ENCODE results near the gene SLC25A22.

SLC25A22 gene

DNA sequence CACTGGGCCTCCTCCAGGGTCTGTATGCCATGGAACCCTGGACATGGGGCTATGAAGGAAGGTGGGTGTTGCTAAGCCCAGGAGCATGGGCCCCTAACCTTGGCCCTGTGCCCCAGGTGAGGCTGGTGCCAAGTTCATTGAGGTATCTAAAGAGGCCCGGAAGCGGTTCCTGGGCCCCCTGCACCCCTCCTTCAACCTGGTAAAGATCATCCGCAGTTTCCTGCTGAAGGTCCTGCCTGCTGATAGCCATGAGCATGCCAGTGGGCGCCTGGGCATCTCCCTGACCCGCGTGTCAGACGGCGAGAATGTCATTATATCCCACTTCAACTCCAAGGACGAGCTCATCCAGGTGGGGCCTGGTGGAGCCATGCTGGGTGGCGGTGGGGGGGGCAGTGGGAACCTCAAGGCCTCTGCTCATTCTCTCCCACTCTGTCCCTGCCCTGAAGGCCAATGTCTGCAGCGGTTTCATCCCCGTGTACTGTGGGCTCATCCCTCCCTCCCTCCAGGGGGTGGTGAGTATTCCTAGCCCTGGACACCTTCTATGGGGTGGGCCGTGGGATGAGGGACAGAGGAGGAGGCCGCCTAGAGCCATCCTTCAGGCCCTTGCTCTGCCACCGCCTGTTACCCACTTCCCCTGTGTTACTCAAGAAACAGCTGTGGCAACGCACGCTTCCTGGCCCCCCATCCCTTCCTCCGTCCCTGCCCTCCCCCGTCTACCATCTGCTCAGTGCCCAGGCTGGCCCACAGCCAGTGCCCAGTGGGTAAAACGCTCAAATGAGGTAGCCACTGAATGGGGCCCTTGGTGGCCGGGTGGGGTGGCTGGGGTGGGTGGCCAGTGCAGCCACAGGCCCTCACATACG, 23.7 kb upstream of the SLC25A22 start:
- no peak for DNase-seq (ENCODE audit: low read depth)

DNA sequence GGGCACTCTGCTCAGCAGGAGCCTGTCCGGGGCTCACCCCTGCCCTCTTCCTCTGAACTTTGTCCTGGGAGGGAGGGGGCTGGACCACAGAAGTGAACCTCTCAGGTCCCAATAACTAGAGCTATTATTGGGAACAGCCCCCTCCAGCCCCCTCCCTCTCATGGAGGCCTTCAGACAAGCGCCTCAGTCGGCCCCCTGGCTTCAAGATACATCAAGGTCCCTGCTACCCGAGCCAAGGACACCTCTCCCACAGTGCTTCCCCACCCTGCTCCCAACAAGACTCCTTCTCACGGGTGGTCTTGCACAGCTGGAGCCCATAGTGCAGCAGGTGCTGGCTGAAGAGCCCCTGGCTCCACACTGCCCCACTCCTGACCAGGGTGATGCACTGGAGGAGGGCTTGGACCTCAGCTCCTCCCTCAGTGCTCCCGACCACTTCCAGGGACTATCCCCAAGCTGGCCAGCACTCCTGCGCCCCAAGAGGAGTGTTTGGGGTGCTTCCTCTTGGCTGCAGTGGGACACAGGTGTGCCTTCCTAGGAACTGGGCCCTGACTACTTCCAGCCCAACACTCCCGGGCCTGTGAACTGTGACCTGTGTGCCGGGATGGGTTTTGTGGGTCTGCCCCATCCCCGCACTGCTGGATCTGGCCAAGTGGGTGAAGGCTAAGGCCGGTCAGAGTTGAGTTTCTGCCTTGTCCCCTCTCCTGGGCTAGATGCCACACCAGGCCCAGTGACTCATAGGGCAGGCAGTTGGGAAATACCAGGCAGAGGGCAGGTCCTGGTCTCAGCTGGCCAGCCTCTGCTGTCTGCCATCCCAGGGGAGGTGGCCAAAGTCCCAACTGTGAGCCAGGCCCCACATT, 22.8 kb upstream of the SLC25A22 start:
- no peak for DNase-seq (ENCODE audit: low read depth)

DNA sequence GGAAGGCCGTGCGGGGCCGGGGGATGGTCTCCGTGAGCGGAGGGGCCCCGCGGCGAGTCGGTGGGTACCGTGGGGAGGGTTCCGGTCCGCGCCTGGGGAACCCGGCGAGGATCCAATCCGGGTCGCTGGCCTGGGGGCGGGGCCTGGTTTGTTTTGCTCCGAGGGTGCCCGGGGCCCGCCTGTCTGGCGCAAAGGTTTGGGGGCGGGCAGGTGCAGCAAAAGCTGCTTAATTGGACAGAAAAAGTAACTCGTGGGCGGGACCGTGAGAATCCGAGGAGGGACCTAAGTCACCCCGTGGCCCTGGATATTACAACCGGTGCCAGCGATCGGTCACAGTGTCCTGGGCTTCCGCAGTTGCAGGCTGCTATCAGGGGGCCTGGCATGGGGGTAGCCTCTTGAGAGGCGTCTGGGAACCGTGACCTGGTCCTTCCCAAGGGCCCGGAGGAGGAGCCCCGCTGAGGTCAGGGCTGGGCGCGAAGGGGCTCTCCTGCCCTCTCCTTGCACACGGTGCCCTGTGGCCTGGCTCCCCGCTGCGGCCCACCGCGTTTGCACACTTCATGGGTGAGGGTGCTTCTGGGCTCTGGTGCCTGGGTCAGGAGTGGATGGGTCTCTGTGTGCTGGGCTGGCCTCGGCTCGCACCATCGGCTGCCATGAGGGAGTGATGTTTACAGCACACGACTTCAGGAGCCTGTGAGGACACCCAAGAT, 22.0 kb upstream of the SLC25A22 start:
- DNase-seq (ENCODE audit: low read depth) = peak; percentile 89

GRCh38 chr11:819129-819931, 21.2 kb upstream of the SLC25A22 start:
- peak; percentile 88 for DNase-seq (ENCODE audit: low read depth)

DNA sequence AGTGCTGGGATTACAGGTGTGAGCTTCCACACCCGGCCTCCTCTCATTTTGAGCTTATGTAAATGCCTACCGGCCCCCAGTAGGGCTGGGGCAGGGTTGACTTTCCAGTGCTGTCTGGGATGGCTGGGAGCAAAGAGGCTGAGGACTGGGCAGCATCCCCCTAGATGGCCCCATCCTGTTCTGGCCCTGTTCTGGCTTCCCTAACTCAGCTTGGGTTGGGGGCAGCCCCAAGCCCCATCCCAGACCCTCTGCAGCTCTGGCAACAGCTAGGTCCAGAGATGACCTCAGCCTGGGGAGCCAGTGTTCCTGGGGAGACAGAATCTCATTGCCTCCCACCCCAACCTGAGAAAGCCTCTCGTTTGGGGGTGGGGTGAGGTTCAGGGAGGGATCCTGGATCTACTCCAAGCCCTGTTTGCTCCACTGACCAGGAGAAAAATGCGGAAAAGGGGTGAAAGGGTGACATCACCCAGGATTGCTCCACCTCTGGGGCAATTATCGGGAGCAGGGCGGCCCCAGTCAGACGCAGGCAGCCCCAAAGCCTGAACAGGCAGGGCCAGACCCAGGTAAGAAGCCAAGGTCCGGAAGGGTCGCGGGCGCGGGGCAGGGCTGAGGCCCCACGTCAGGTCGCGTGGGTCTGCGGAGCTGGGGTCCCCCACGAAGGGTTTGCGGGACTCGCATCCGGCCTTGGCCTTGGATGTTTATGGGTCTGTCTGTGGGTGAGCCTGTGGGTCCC, 20.5 kb upstream of the SLC25A22 start, which contains the start of gene PNPLA2:
Gene PNPLA2, plus strand, starts transcription at position 519 of the 733 bp plus-strand sequence. CDS start 805 bp downstream, outside the sequence.
- no peak for DNase-seq (ENCODE audit: low read depth)

DNA sequence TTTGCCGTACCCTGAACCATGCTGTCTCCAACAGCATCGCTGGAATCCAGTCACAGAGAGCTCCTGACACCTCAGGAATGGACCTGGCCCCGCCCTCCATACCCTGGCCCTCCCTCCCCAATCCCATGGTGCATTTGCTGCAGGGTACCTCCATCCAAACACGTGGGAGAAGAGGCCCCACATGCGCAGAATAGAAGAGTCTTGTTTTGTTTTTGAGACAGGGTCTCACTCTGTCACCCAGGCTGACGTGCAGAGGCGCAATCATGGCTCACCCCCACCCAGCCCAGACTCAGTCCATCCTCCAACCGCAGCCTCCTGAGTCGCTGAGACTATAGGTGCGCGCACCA, 18.3 kb upstream of the SLC25A22 start:
- no peak for DNase-seq (ENCODE audit: low read depth)

DNA sequence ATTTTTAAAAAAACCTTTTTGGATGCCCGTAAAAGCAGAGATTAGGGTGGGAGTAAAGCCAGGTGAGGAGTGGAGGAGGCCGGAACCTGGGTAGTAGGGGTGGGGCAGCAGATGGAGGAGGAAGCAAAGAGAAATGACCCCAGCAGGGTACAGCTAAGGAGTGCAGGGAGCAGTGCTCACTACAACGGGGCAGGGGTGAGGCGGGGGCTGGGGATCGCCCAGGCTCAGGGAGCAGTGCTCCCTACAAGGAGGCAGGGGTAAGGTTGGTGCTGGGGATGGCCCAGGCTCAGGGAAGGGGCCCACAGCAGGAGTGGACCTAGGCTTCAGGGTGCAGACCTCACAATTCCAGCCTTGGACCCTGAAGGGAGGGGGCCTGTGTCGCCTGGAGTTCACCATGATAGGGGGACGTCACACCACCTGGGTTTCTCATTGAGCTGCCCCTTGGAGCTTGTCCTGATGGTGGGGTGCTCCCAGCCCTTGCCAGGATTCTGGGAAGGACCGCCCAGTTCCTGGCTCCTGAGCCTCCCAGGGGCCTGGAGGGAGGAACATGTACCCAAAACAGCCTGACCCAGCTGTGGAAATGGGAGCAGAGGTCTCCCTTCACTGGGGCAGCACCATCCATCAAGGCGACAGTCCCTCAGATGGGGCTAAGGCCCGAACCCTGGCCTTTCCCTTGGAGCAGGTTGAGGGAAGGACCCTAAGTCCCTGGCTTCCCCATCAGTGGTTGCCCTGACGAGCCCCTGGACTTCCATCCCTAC, 17.8 kb upstream of the SLC25A22 start:
- no peak for DNase-seq (ENCODE audit: low read depth)

DNA sequence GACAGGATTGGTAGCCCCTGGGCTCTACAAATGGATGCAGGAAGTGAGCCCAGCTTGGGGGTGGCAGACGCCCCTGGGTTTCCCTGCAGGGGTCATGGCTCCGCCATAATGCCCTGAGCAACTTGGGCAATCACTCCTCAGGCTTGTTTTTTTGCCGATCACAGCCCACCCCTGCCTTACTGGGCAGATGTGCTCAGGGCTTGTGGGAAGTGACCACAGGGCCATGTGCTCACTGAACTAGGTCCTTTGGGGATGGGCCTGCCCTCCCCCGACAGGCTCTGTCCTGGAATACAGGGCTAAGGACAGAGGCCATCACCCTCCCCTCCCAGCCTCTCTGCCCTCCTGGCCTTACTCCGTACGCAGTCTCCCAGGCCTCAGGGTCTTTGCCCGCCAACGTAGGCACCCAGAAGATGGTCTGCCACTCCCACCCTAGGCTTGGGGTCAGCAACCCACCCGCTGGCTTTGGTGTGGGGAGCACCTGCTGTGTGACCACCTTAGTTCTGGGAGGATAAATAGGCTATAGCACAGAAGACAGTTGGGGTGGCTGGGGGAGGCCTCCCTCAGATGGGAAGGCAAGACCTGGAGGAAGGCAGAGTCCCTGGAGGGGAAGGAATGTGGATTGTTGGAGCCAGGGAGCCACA, 15.5 kb upstream of the SLC25A22 start:
- DNase-seq (ENCODE audit: low read depth) = no peak

GRCh38 chr11:813072-813455, 15.0 kb upstream of the SLC25A22 start:
- no peak for DNase-seq (ENCODE audit: low read depth)

DNA sequence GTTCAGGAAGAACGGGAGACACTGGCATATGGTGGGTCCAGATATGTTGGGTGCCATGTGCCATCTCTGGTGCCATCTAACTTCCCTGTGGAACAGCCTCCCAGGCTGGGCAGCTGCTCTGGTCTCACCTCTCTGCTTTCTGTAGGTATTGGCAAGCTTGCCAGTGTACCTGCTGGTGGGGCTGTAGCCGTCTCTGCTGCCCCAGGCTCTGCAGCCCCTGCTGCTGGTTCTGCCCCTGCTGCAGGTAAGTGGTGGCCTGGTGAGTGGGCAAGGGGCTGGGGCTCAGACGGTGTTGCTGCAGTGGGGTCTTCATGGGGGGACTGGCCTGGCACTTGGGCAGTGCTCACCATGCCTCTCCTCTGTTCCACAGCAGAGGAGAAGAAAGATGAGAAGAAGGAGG, 14.3 kb upstream of the SLC25A22 start:
- DNase-seq (ENCODE audit: low read depth) = no peak

- DNase-seq (ENCODE audit: low read depth) = no peak
Measured at GRCh38 chr11:811446-812245, 13.6 kb upstream of the SLC25A22 start.

DNA sequence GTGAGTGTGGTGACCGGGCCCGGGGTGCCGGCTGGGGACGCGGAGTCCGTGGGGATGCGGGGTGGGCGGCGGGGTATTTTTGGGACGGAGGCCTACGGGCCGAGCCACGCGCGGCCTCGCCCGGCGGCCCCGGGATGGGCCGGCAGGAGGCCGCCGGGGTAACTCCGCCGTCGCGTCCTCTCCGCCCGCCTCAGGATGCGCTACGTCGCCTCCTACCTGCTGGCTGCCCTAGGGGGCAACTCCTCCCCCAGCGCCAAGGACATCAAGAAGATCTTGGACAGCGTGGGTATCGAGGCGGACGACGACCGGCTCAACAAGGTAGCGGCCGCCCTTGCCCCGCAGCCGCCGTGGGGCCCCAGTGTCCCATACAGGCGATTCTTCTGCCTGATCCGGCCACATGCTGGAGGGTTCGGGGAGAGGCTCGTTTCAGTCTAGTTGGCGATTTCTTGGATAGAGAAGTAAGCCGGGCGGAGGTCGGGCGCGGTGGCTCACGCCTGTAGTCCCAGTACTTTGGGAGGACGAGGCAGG, 12.0 kb upstream of the SLC25A22 start:
- no peak for DNase-seq (ENCODE audit: low read depth)

- peak; percentile 97 for DNase-seq (ENCODE audit: low read depth)
Measured at GRCh38 chr11:809287-810039, 11.4 kb upstream of the SLC25A22 start, which contains the start of gene RPLP2. Gene RPLP2 (plus strand): TSS chr11:809967. CDS start chr11:810235, 268 bp downstream.

DNA sequence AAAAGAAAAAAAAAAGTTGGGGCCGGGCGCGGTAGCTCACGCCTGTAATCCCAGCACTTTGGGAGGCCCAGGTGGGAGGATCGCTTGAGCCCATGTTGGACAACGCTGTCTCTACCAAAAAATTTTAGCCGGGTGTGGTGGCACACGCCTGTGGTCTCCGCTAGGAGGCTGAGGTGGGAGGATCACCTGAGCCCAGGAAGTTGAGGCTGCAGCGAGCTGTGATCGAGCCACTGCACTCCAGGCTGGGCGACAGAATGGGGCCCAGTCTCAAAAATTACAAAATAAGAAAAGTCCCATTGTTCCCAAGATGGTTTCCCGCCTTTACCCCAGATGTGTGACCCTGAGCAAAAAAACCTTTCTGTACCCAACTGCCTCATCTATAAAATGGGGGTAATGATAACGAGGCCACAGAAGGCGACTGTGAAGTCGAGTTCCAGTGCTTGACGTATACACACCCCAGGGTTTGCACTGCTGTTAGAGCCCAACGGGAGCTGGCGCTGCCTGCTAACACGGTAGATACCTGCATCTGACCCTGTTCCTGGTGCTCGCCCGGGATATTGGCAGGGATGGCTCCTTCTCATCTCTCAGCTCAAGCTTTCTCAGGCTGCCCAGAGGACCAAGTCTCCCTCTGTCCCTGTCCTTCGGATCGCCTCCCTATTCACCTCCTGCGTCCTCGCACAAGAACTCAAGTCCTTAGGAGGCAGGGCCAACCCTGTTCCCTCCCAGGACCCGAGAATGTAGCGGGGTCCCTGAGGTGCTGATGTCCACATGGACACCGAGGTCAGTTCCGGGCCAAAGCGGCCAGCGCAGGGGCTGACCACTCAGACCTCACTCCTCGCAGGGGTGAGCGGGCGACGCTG, 10.6 kb upstream of the SLC25A22 start:
- no peak for DNase-seq (ENCODE audit: low read depth)

- no peak for DNase-seq (ENCODE audit: low read depth)
Measured at GRCh38 chr11:804599-804964, 6.5 kb upstream of the SLC25A22 start.

DNA sequence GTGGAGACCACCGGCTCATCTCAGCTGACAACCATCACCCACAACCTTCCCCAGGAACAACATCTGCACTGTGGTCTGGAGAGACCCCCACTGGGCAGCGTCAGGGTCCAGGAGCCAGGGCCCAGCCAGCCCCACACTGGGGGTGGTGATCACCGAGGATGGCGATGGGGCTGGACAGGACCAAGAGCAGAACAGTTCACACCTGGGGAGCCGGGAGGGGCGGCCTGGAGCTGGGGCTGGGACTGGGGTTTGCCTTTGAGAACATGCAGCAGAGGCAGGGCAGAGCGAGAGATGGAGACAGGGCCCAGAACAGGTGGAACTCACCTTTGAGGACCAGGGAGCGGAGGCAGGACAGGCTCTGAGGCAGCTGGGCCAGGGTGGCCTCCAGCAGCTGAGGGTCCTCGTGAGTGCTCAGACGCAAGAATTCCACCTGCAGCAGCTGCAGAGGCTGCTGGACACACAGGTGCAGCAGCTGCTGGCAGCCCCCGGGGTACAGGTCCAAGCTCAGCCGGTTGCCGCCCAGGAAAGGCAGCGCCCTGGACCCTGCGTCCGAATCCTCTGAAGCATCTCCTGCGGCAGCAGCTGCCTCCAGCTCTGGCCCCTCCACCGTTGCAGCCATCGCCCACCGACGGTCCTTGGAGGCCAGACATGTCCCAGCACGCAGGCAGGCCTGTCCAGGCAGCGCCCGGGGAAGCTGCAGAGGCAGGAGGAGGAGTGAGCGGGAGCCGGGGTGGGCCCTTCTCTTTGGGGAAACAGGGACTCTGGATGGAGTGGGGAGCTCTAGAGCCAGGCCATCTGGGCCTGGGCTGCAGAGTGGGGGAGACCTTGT, 5.9 kb upstream of the SLC25A22 start:
- no peak for DNase-seq (ENCODE audit: low read depth)
